IMR-90 (cell line): ENCODE results near the gene SLC26A5. TPM values are rescaled to one million over a fixed set of nuclear protein-coding genes. Genes with fewer than 3 reads are reported as not detected.
A peak's percentile ranks its signal among the peaks of the same experiment; 100 is the strongest.

Experiments used
- ATAC-seq: fragments of 200-7000 bp; cut with Tn5 transposase; 2 replicates; pipeline ENCODE4 v1.9.1; 2020; ENCODE audit warnings: low read depth, mild to moderate bottlenecking, moderate library complexity
- BruUV-seq: library from RNA; stranded (reverse); fragments of 400-500 nt; replicated peaks from 2 replicates; lab custom pipeline; 2021; lab: Mats Ljungman, UMichigan
- CTCF ChIA-PET: fragments of 300-600 bp; formaldehyde crosslinking; extraction: SDS; loops from one replicate; lab custom pipeline; 2021; ENCODE audit warnings: antibody characterized with exemption; lab: Yijun Ruan, JAX
- POLR2A ChIA-PET: fragments of 300-600 bp; sonication (Branson Sonifier 250); formaldehyde crosslinking; loops from one replicate; lab custom pipeline; 2022; ENCODE audit warnings: antibody characterized with exemption; ENCODE audit not compliant: unreplicated experiment; lab: Charles Lee
- DNase-seq: peaks from one replicate; pipeline ENCODE4 v3.0.0; 2013
- H2AFZ ChIP-seq: replicated peaks from 2 replicates; pipeline ENCODE3; 2013; ENCODE audit warnings: low read length, mild to moderate bottlenecking; ENCODE audit not compliant: poor library complexity
- H2AK5ac ChIP-seq: 2 replicates; pipeline ENCODE4 v1.6.1; 2013; ENCODE audit warnings: low read depth, low read length, inconsistent platforms
- H2AK9ac ChIP-seq: replicated peaks from 2 replicates; pipeline ENCODE3; 2013; ENCODE audit warnings: mild to moderate bottlenecking, low read depth, low read length, moderate library complexity; ENCODE audit not compliant: poor library complexity
- H2BK120ac ChIP-seq: 2 replicates; pipeline ENCODE4 v1.6.1; 2013; ENCODE audit warnings: low read depth, low read length, inconsistent platforms
- H2BK15ac ChIP-seq: 3 replicates; pipeline ENCODE4 v1.6.1; 2013; ENCODE audit warnings: low read depth, low read length, inconsistent platforms
- H2BK20ac ChIP-seq: 2 replicates; pipeline ENCODE4 v1.6.1; 2013; ENCODE audit warnings: low read depth, mild to moderate bottlenecking, inconsistent platforms, low read length, moderate library complexity
- H2BK5ac ChIP-seq: 2 replicates; pipeline ENCODE4 v1.6.1; 2013; ENCODE audit warnings: mild to moderate bottlenecking, low read depth, low read length, inconsistent platforms; ENCODE audit not compliant: poor library complexity, severe bottlenecking
- H3K14ac ChIP-seq: replicated peaks from 2 replicates; pipeline ENCODE4 v1.6.1; 2013; ENCODE audit warnings: low read depth, low read length, inconsistent platforms
- H3K18ac ChIP-seq: 2 replicates; pipeline ENCODE4 v1.6.1; 2013; ENCODE audit warnings: low read depth, low read length, control low read depth
- H3K23ac ChIP-seq: 2 replicates; pipeline ENCODE4 v1.6.1; 2013; ENCODE audit warnings: low read depth, low read length, inconsistent platforms
- H3K27ac ChIP-seq: 2 replicates; pipeline ENCODE4 v1.5.1; 2013; ENCODE audit warnings: mild to moderate bottlenecking, control low read depth, low read length; ENCODE audit not compliant: insufficient read depth
- H3K27me3 ChIP-seq: 2 replicates; pipeline ENCODE4 v1.6.1; 2013; ENCODE audit warnings: low read length; ENCODE audit not compliant: control insufficient read depth, insufficient read depth
- H3K36me3 ChIP-seq: 2 replicates; pipeline ENCODE4 v1.6.1; 2013; ENCODE audit warnings: low read length, mixed read lengths; ENCODE audit not compliant: control insufficient read depth, insufficient read depth
- H3K4ac ChIP-seq: 2 replicates; pipeline ENCODE4 v1.6.1; 2013; ENCODE audit warnings: low read depth, low read length, inconsistent platforms
- H3K4me1 ChIP-seq: 2 replicates; pipeline ENCODE4 v1.6.1; 2013; ENCODE audit warnings: low read length, mixed read lengths; ENCODE audit not compliant: control insufficient read depth, insufficient read depth
- H3K4me2 ChIP-seq: 2 replicates; pipeline ENCODE4 v1.6.1; 2013; ENCODE audit warnings: low read depth, mild to moderate bottlenecking, control low read depth, low read length, moderate library complexity
- H3K4me3 ChIP-seq: 2 replicates; pipeline ENCODE4 v1.5.1; 2013; ENCODE audit warnings: low read depth, mild to moderate bottlenecking, control low read depth, low read length, moderate library complexity; ENCODE audit not compliant: insufficient read depth
- H3K56ac ChIP-seq: 2 replicates; pipeline ENCODE4 v1.6.1; 2013; ENCODE audit warnings: low read length, inconsistent platforms; ENCODE audit not compliant: insufficient read depth; ENCODE audit errors: extremely low read depth
- H3K79me1 ChIP-seq, 2 experiments: 2 replicates each; pipeline ENCODE4 v1.6.1; 2013; ENCODE audit warnings: low read length in 2 of 2, inconsistent platforms in 1 of 2, low read depth in 1 of 2
- H3K9ac ChIP-seq: 2 replicates; pipeline ENCODE4 v1.6.1; 2013; ENCODE audit warnings: low read depth, low read length, control low read depth
- H3K9me1 ChIP-seq: 2 replicates; pipeline ENCODE4 v1.6.1; 2013; ENCODE audit warnings: low read length, inconsistent platforms; ENCODE audit not compliant: insufficient read depth
- H3K9me3 ChIP-seq: 2 replicates; pipeline ENCODE4 v1.6.1; 2013; ENCODE audit warnings: low read length; ENCODE audit not compliant: control insufficient read depth, insufficient read depth
- H4K20me1 ChIP-seq: 2 replicates; pipeline ENCODE4 v1.6.1; 2013; ENCODE audit warnings: low read length, inconsistent platforms; ENCODE audit not compliant: insufficient read depth
- H4K5ac ChIP-seq: 2 replicates; pipeline ENCODE4 v1.6.1; 2013; ENCODE audit warnings: mild to moderate bottlenecking, low read depth, low read length, control low read depth
- H4K8ac ChIP-seq, 2 experiments: 2 replicates each; pipeline ENCODE4 v1.6.1; 2013; ENCODE audit warnings: low read depth in 2 of 2, low read length in 2 of 2, control low read depth in 1 of 2, inconsistent platforms in 1 of 2
- H4K91ac ChIP-seq: 2 replicates; pipeline ENCODE4 v1.6.1; 2013; ENCODE audit warnings: low read depth, low read length, inconsistent platforms; ENCODE audit not compliant: insufficient read depth
- BHLHE40 ChIP-seq: fragments of 150-350 bp; IDR thresholded peaks from 2 replicates; pipeline ENCODE4 v1.6.1; 2016; ENCODE audit warnings: mild to moderate bottlenecking, low read depth, low read length
- CEBPB ChIP-seq: IDR thresholded peaks from 2 replicates; pipeline ENCODE4 v1.6.1; 2012; ENCODE audit warnings: low read depth, low read length, improper control_type of control experiment
- CHD1 ChIP-seq: IDR thresholded peaks from 2 replicates; pipeline ENCODE4 v1.6.1; 2012; ENCODE audit warnings: low read depth, low read length, improper control_type of control experiment
- ELK1 ChIP-seq: fragments of 150-350 bp; IDR thresholded peaks from 2 replicates; pipeline ENCODE4 v1.6.1; 2016; ENCODE audit warnings: low read depth, mild to moderate bottlenecking, low read length, moderate library complexity, borderline replicate concordance
- FOS ChIP-seq: fragments of 150-350 bp; IDR thresholded peaks from 2 replicates; pipeline ENCODE4 v1.6.1; 2016; ENCODE audit warnings: low read depth, low read length
- MAFK ChIP-seq: IDR thresholded peaks from 2 replicates; pipeline ENCODE4 v1.6.1; 2012; ENCODE audit warnings: low read depth, low read length, improper control_type of control experiment
- MAZ ChIP-seq: IDR thresholded peaks from 2 replicates; pipeline ENCODE4 v1.6.1; 2012; ENCODE audit warnings: low read depth, mild to moderate bottlenecking, low read length, improper control_type of control experiment, moderate library complexity, borderline replicate concordance
- MXI1 ChIP-seq: IDR thresholded peaks from 2 replicates; pipeline ENCODE4 v1.6.1; 2012; ENCODE audit warnings: low read depth, mild to moderate bottlenecking, low read length, moderate library complexity, borderline replicate concordance
- NFE2L2 ChIP-seq: fragments of 150-350 bp; IDR thresholded peaks from 2 replicates; pipeline ENCODE4 v1.6.1; 2016; ENCODE audit warnings: low read depth, mild to moderate bottlenecking, low read length
- POLR2A ChIP-seq: IDR thresholded peaks from 2 replicates; pipeline ENCODE4 v1.6.1; 2012; ENCODE audit warnings: mild to moderate bottlenecking, low read depth, low read length
- RFX5 ChIP-seq: IDR thresholded peaks from 2 replicates; pipeline ENCODE4 v1.8.0; 2012; ENCODE audit warnings: low read depth, mild to moderate bottlenecking, low read length, moderate library complexity
- USF2 ChIP-seq: fragments of 150-350 bp; IDR thresholded peaks from 2 replicates; pipeline ENCODE4 v1.6.1; 2017; ENCODE audit warnings: mild to moderate bottlenecking, antibody characterized with exemption, low read length, low read depth
- WGBS, 2 experiments: methylation state at CpG; one replicate each; pipeline versions ENCODE4 v1.1.5 to v1.1.7; 2013; ENCODE audit warnings: missing lambda C conversion rate in 2 of 2; ENCODE audit not compliant: insufficient read length in 1 of 2; ENCODE audit errors: extremely low coverage in 2 of 2; 5-methylcytosine and 5-hydroxymethylcytosine counted together
- dilution Hi-C: fragments of 300-500 bp; cut with HindIII; formaldehyde crosslinking; loops from one replicate; pipeline ENCODE4 v1.14.3; 2018; ENCODE audit warnings: low sequenced_read_pairs; ENCODE audit not compliant: unreplicated experiment
- in situ Hi-C: fragments of 300-500 bp; cut with MboI; formaldehyde crosslinking; loops from 3 replicates; pipeline ENCODE4 v1.14.3; 2019; ENCODE audit warnings: low sequenced_read_pairs, inconsistent platforms, mixed read lengths
- intact Hi-C: fragments of 100-400 bp; cut with micrococcal nuclease; formaldehyde crosslinking; loops from 2 replicates; pipeline ENCODE4 v1.10.0; 2022
- polyA plus RNA-seq, 3 experiments: library from polyadenylated mRNA; depleted of rRNA; stranded (reverse); fragments of >200 nt; gene quantifications; 2 replicates each; pipeline ENCODE4 v1.2.3, GENCODE V29; 2012; ENCODE audit warnings: low replicate concordance in 1 of 3
- total RNA-seq: library from RNA; depleted of rRNA; stranded (reverse); fragments of >200 nt; gene quantifications from 2 replicates; pipeline ENCODE4 v1.2.3, GENCODE V29; 2012

The SLC26A5 gene
- total and polyA plus RNA-seq, 2 of the 4 experiments (the other 2 are of a cell fraction): not detected

GRCh38 chr7:103344453-103345149 lies 101.4 kb downstream of the SLC26A5 start, which contains the start of gene DNAJC2:
TSS of gene DNAJC2 (minus strand) at chr7:103344767. CDS start at chr7:103344622, 145 bp downstream.
- peak within 1 kb of the TSS; percentile 82 for H4K5ac ChIP-seq
- peak within 1 kb of the TSS; percentile 97 for H2AFZ ChIP-seq
- H3K27me3 ChIP-seq: no peaks in the 10 kb centered on the region
- peak within 1 kb of the TSS; percentile 91 for H3K9ac ChIP-seq
- peak within 1 kb of the TSS; percentile 85 for H3K27ac ChIP-seq
- ChIA-PET CTCF (no interaction called here), POLR2A (no interaction called here)
- H3K18ac ChIP-seq: peak within 1 kb of the TSS; percentile 23; the same call in 1 of the 2 replicates
- H3K79me1 ChIP-seq: peaks cover 0 to 11% of the 10 kb centered on the region in 2 experiments; a peak in 3 of 4 replicates
- peak within 1 kb of the TSS; percentile 74 for H3K23ac ChIP-seq
- peaks cover 9% of the 10 kb centered on the region for H3K36me3 ChIP-seq
- peak within 1 kb of the TSS; percentile 12 for H2AK9ac ChIP-seq
- H3K14ac ChIP-seq: peak within 1 kb of the TSS; percentile 51
- peaks cover 3% of the 10 kb centered on the region; the same call in 1 of the 2 replicates for H4K20me1 ChIP-seq
- peak within 1 kb of the TSS; percentile 65; the same call in 1 of the 2 replicates for H4K91ac ChIP-seq
- H3K4me1 ChIP-seq: peaks cover 2% of the 10 kb centered on the region
- peak within 1 kb of the TSS; percentile 97 for H3K4me2 ChIP-seq
- intact Hi-C loops (no loop called here), in situ Hi-C loops (no loop called here), dilution Hi-C loops (no loop called here)
- no peak within 1 kb of the TSS for H2BK15ac ChIP-seq
- peak within 1 kb of the TSS; percentile 76 for H3K4ac ChIP-seq
- peak within 1 kb of the TSS; percentile 89 for H3K4me3 ChIP-seq
- no peaks in the 10 kb centered on the region for H3K9me3 ChIP-seq
- WGBS, 2 experiments: 2% methylated on average over 10 of the region's 43 CpGs; no CpG with 5 or more reads in 1 of the 2 experiments
- DNase-seq (peak; percentile 94), ATAC-seq (peak; percentile 88)
- TF ChIP-seq FOS (no peak), MAZ (peak; percentile 98), NFE2L2 (no peak), ELK1 (0 out of 2 replicates have a peak, but pooled peaks have one; percentile 49), BHLHE40 (peak; percentile 79), POLR2A (peak; percentile 77), CHD1 (0 out of 2 replicates have a peak, but pooled peaks have one; percentile 31), RFX5 (no peak), USF2 (no peak), MXI1 (peak; percentile 97), CEBPB (no peak), MAFK (peak; percentile 53)
- H2BK20ac ChIP-seq: no peak within 1 kb of the TSS
- peak within 1 kb of the TSS; percentile 57 for H3K56ac ChIP-seq
- H2BK5ac ChIP-seq: peak within 1 kb of the TSS; percentile 80
- no peaks in the 10 kb centered on the region for H3K9me1 ChIP-seq
- H4K8ac ChIP-seq: peak within 1 kb of the TSS; percentile 32 to 68; a peak in 3 of 4 replicates
- 0 out of 2 replicates have a peak within 1 kb of the TSS, but pooled peaks have one; percentile 24 for H2BK120ac ChIP-seq
- peak within 1 kb of the TSS; percentile 46 for H2AK5ac ChIP-seq
- BruUV-seq: no TSS peak
